K562 (cell line): Measurements from ENCODE around the gene PIP4K2A. TPM values are rescaled to one million over a fixed set of nuclear protein-coding genes. Genes with fewer than 3 reads are reported as not detected.

Experiments used
- ATF2 ChIP-seq: sonication (generic); formaldehyde crosslinking; IDR thresholded peaks from 2 replicates; pipeline ENCODE4 v1.8.1; 2022; ENCODE audit warnings: missing genetic modification reagents
- CHD7 ChIP-seq: fragments of 200-600 bp; sonication (generic); IDR thresholded peaks from one replicate; pipeline ENCODE4 v1.6.1; 2012; ENCODE audit warnings: mild to moderate bottlenecking, low read depth, low read length, inconsistent platforms
- ELF1 ChIP-seq: fragments of 200-800 bp; sonication (Bioruptor generic); IDR thresholded peaks from 2 replicates; pipeline ENCODE4 v1.6.1; 2016; ENCODE audit warnings: missing genetic modification characterization, missing compliant biosample characterization
- MTA2 ChIP-seq: fragments of 450-650 bp; IDR thresholded peaks from 2 replicates; pipeline ENCODE4 v1.6.1; 2016; ENCODE audit warnings: low read depth
- RBM14 ChIP-seq: fragments of 200-400 bp; formaldehyde crosslinking; IDR thresholded peaks from 2 replicates; pipeline ENCODE4 v1.6.1; 2018; ENCODE audit warnings: low read depth, mild to moderate bottlenecking, low read length, moderate library complexity, borderline replicate concordance; ENCODE audit not compliant: insufficient read depth
- SMAD4 ChIP-seq: fragments of 250-450 bp; sonication (Bioruptor Pico); conservative IDR thresholded peaks from 2 replicates; pipeline ENCODE4 v1.8.0; 2021; ENCODE audit warnings: inconsistent platforms, mild to moderate bottlenecking, moderate library complexity
- TCFL5 ChIP-seq: fragments of 250-450 bp; sonication (Bioruptor Pico); conservative IDR thresholded peaks from 2 replicates; pipeline ENCODE4 v1.6.1; 2021; ENCODE audit warnings: mild to moderate bottlenecking, moderate library complexity, matching md5 sums
- ZBED1 ChIP-seq: IDR thresholded peaks from 2 replicates; pipeline ENCODE4 v1.6.1; 2014
- ZFX ChIP-seq: sonication (generic); formaldehyde crosslinking; IDR thresholded peaks from 2 replicates; pipeline ENCODE4 v1.8.0; 2022; ENCODE audit warnings: mild to moderate bottlenecking, missing genetic modification reagents, moderate library complexity
- ZSCAN32 ChIP-seq: fragments of 450-650 bp; formaldehyde crosslinking; IDR thresholded peaks from 2 replicates; pipeline ENCODE4 v1.4.0; 2020; ENCODE audit warnings: mild to moderate bottlenecking, moderate library complexity
- polyA plus RNA-seq, 8 experiments: library from polyadenylated mRNA; depleted of rRNA in 4 of 8; stranded (reverse) in 5 of 8; unstranded in 3 of 8; fragments of >200 nt; fragmentation: Nextera tagmentation in 2 of 8; fragmentation: Illumina TruSeq in 1 of 8; extraction: Ambion mirVana in 2 of 8; extraction: Trizol in 1 of 8; gene quantifications; 2 replicates each; pipeline versions ENCODE4 v1.2.1 to v1.2.3, GENCODE V29; 2011 to 2014; ENCODE audit warnings: inconsistent platforms in 1 of 8, missing spikeins in 1 of 8
- total RNA-seq, 7 experiments: library from RNA; depleted of rRNA in 6 of 7; stranded (reverse); fragments of >200 nt in 6 of 7; fragmentation: Illumina TruSeq in 2 of 7; extraction: Trizol in 2 of 7; gene quantifications; 2 replicates each; pipeline versions ENCODE4 v1.2.1 to v1.2.3, GENCODE V29; 2011 to 2021; ENCODE audit warnings: low replicate concordance in 1 of 7
- TF ChIP-seq, protein P1 (sequence below): sonication (generic); formaldehyde crosslinking; IDR thresholded peaks from 2 replicates; pipeline ENCODE4 v1.8.0; 2022; ENCODE audit warnings: missing genetic modification reagents, mild to moderate bottlenecking, borderline replicate concordance
- TF ChIP-seq, protein P2 (sequence below): fragments of 250-450 bp; sonication (Bioruptor Pico); IDR thresholded peaks from 2 replicates; pipeline ENCODE4 v1.8.0; 2021; ENCODE audit warnings: mild to moderate bottlenecking, moderate library complexity

The PIP4K2A gene
- total and polyA plus RNA-seq, 9 of the 15 experiments (the other 6 are each of a cell fraction or from before 2014, with no cell fraction given), result 35.6 to 117 (median 71.9) TPM

GRCh38 chr10:22666287-22667092, 47.9 kb downstream of the PIP4K2A start (continued):
- TF ChIP-seq CHD7, result no peak
- TF ChIP-seq, protein P1, sequence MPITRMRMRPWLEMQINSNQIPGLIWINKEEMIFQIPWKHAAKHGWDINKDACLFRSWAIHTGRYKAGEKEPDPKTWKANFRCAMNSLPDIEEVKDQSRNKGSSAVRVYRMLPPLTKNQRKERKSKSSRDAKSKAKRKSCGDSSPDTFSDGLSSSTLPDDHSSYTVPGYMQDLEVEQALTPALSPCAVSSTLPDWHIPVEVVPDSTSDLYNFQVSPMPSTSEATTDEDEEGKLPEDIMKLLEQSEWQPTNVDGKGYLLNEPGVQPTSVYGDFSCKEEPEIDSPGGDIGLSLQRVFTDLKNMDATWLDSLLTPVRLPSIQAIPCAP (CRISPR knock-in tag), result no peak
- no peak for TF ChIP-seq ZBED1
- TF ChIP-seq RBM14, result no peak
- no peak for TF ChIP-seq ELF1 (tag)
- no peak for TF ChIP-seq ATF2 (CRISPR knock-in tag)
- TF ChIP-seq ZFX (CRISPR knock-in tag), result no peak
- TF ChIP-seq TCFL5, result no peak
- no peak for TF ChIP-seq ZSCAN32 (CRISPR knock-in tag)
- TF ChIP-seq, protein P2, sequence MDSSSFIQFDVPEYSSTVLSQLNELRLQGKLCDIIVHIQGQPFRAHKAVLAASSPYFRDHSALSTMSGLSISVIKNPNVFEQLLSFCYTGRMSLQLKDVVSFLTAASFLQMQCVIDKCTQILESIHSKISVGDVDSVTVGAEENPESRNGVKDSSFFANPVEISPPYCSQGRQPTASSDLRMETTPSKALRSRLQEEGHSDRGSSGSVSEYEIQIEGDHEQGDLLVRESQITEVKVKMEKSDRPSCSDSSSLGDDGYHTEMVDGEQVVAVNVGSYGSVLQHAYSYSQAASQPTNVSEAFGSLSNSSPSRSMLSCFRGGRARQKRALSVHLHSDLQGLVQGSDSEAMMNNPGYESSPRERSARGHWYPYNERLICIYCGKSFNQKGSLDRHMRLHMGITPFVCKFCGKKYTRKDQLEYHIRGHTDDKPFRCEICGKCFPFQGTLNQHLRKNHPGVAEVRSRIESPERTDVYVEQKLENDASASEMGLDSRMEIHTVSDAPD (CRISPR knock-in tag), result no peak
- TF ChIP-seq MTA2, result no peak
- TF ChIP-seq SMAD4 (CRISPR knock-in tag), result no peak
